UCSD-AML1 (cell line): ENCODE data around the gene EFCAB3.
"Not testable (repeated sequence)": the region's sequence is repeated elsewhere in the genome, so short reads cannot be mapped to it uniquely, and the experiment has no call there.

Experiments
- DNase-seq: peaks from one replicate; lab custom pipeline; 2025; ENCODE audit not compliant: unreplicated experiment; lab: John Stamatoyannopoulos, UW

The EFCAB3 gene

DNA sequence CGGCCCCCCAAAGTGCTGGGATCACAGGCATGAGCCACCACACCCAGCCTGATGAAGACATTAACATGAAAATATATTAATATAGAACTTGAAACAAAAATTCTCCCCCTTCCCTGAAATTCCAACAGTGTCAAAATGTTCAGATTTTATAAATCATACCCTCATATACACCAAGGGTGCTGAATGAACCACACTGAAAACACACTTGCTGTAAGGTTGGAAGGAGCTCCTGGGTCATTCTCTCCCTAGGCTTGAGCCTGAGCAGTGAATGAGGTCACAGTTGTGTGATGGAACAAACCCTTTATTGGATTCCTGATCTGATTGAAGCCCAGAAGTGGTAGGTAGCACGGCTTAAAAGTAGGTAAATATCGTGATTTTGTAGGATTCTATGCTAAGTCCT lies at the start of gene EFCAB3:
TSS of gene EFCAB3 (plus strand) at position 301 of the 400 bp plus-strand sequence. CDS start 2,427 bp downstream, outside the sequence.
- DNase-seq = no peak

DNA sequence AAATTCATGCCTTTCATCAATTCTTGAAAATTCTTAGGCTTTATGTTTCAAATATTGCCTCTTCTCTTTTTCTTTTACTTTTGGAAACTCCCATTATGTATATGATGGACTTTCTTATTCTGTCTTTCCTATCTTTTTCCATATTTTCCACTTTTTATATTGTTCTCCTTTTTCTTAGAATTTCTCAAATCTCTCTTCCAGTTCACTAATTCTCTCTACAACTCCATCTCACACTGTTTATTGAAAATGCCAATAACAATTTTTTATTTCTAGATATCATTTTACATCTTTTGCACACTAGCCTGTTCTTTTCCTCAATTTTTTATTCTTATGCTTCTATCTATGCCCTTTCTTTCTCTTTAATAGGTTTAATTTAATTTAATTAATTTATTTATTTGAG lies 43.8 kb upstream of the EFCAB3 start:
- DNase-seq = no peak

DNA sequence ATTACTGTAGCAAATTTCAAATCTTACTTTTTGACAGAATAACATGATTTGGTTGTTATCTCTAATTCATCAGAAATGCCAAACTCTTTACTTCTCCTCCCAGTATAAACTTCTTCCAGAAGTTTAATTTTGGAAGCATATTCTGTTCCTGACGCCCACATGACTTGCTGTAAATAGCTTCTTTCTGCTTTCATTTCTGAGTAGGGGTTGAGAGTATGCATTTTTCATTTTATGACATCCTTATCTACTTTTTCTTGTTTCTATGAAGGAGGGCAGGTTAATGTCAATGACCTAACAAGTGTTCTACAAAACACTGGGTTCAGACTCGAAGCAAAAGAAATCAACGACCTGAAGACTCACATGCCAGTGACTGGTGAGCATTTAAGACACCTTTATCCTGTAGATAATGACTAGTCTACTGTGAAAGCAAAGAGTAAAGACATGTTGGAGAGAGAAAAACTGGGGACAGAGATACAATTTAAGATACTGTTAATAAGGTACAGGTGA lies 36.5 kb upstream of the EFCAB3 start:
- DNase-seq = no peak

DNA sequence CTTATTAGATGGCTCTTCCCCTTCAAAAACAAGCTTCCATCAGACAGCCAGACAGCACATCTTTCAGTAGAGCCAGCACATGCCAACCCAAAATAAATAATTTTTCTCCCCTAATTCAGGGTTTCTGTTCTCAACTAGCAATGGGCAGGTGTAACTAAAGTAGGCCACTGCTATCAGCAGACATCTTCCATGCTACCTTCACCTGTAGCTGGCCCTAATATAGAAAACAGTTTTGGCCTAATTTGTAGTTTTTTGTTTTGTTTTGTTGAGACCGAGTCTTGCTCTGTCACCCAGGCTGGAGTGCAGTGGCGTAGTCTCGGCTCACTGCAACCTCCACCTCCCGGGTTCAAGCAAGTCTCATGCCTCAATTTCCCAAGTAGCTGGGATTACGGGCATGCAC lies 29.2 kb upstream of the EFCAB3 start:
- DNase-seq = no peak

DNA sequence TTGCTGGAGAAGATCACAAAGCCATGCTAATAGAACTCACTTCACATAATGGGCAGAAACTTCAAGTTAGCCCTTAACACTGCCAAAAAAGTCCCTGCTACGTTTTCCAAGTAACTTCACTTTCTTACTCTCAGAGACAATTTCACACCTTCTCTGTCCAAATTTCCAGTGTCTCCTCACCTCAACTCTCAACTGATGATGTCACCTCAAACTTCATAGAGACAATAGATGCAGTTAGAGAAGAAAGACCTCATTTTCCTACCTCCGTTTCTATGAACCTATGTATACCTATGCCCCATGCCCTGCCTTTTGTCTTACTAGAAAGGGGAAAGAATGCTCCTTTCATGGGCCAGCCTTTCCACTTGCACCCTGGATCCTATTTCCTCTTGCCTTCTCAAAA lies 14.2 kb upstream of the EFCAB3 start:
- no peak for DNase-seq

DNA sequence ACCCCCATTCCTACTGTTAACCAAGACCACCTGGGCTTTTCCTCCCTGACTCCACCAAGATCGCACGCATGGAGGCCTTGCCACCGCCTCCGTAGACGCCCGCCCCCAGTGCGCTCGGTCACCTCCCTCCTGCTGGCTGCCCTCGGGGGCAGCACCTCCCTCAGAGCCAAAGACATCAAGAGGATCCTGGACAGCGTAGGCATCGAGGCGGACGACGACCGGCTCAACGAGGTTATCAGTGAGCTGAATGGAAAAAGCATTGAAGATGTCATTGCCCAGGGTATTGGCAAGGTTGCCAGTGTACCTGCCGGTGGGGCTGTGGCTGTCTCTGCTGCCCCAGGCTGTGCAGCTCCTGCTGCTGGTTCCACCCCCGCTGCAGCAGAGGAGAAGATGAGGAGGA lies 1.2 kb downstream of the EFCAB3 start:
- no peak for DNase-seq

DNA sequence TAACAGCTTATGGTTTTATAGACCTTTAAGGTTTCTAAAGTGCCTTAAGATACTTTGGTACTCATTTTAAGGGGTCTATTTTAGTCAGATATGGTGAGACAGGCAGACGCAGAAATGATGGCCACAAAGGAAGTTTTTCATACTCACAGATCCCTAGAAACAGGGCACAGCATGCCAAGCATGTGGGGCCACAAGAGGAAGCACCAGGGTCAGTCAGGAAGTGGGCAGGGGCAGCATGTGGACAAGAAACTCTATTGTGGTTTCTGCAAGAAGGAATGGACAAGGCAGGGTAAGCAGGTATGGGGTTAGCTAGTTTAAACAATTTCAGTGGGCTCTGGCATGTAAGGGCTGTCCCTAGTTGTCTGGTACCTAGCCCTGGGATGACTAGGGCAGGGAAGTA lies 8.5 kb downstream of the EFCAB3 start:
- peak; percentile 58 for DNase-seq

DNA sequence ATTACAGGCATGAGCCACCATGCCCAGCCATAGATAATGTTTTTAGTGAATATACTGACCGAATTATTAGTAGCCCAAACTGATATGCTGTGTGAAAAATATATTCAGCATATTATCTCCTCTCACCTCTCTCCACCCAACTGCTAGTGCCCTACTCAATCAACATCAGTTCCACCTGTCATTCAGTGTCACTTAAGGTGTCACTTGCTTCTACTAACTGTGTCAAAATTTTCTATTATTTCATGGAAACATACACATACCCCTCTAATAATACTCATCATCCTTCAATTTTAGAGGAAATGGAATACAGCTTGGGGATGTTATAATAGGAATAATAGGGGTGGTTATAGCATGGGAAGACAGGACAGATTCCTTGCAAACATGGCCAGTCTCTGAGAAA lies 12.6 kb downstream of the EFCAB3 start:
- no peak for DNase-seq

DNA sequence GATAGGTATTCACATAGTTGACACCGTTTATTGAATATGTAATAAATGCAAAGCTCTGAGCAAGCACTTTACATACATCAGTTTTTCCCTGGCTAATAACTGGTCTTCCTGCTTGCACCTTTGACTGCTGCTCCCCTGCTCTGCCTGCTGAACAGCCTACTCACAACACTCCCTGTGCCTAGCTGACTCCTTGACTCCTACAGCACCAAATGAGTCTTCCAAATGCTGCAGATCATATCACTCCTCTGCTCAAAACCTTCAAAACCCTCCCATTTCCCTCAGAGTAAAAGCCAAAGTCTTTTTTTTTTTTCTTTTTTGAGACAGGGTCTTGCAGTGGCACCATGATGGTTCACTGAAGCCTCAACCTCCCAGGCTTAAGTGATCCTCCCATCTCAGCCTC lies 18.5 kb downstream of the EFCAB3 start:
- DNase-seq = no peak

DNA sequence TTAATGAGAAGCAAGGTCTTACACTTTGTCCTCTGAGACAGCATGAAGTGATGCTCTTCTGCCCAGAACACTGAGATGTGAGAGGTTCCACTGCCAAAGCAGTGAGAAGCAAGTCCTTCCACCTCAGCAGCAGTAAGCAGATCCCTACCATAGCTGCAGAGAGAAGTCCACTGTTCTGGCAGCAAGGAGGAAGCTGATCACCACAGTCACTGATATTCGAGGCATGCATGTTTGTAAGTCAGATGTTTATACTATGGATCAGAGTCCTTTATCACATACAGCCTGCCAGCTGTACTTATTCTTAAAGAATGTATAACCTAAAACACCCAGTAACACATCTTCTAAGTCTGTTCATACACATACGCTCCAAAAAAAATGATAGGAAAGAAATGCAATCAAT lies 25.1 kb downstream of the EFCAB3 start:
- DNase-seq = no peak

DNA sequence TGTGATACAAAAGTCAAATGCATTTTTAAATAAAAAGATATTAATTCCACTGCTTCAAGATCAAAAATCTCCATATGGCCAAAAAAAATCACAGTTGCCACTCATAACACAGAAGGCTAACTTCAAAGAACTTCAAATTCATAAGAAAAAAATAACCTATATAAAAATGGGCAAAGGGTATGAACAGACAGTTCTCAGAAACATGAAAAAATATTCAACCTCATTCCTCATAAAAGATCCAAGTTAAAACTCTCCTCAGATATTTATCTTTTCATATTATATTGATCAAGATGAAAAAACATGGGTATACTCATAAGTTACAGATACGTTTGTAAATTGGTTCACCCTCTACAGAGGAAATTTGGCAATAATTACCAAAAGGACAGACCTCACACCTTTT lies 32.7 kb downstream of the EFCAB3 start:
- not testable (repeated sequence) for DNase-seq

DNA sequence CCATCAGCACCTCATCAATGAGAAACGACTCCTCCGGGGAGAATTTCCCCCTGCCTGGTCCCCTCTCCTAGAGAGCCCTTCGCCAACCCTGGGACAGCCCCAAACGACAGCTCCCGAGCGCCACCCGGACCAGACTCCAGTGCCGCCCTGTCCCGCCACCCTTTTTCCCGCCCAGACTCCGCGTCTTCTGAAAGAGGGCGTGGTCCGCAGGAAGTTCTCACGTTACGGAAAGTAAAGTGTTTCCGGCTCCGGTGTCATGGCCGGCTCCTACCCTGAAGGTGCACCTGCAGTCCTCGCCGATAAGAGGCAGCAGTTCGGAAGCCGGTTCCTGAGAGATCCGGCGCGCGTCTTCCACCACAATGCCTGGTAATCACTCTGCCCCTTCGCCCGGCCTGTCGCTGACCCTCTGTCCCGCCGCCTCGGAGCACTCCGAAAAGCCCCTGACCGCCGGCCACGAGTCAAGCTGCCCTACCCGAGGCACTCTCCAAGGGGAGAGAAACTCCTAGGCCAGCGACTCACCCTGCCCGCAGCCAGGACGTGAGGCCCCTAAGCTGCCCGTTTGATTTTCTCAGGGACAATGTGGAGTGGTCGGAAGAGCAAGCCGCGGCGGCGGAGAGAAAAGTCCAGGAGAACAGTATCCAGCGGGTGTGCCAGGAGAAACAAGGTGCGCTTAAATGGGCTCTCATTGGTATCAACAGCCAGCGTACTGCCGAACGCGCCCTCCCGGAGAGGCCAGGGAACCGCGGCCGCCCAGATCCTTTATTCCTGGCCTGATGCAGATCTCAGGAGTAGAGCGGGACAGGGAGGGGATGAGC lies 43.5 kb downstream of the EFCAB3 start, which contains the start of gene METTL2A:
TSS of gene METTL2A (plus strand) at position 251 of the 815 bp plus-strand sequence. CDS start at position 257, 6 bp downstream.
- DNase-seq = peak; percentile 85

DNA sequence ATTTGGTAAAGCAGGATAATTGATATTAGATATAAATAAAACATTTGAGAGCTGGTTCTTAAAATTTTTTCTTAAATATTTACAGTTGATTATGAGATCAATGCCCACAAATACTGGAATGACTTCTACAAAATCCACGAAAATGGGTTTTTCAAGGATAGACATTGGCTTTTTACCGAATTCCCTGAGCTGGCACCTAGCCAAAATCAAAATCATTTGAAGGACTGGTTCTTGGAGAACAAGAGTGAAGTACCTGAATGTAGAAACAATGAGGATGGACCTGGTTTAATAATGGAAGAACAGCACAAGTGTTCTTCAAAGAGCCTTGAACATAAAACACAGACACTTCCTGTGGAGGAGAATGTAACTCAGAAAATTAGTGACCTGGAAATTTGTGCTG lies 45.9 kb downstream of the EFCAB3 start:
- not testable (repeated sequence) for DNase-seq

DNA sequence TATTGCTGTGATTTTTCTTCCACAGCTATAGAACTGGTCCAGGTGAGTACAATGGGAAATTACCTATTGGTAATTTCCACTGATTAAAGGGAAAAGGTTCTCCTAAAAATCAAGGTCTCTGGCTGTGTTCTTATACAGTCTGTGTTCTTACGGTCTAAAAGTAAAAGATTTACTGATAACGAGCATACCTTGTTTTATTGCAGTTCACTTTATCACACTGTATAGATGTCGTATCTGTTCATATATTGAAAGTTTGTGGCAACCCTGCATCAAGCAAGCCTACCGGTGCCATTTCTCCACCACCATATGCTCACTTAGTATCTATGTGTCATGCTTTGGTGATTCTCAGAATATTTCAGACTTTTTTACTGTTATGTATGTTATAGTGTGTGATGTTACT lies 54.9 kb downstream of the EFCAB3 start:
- not testable (repeated sequence) for DNase-seq

DNA sequence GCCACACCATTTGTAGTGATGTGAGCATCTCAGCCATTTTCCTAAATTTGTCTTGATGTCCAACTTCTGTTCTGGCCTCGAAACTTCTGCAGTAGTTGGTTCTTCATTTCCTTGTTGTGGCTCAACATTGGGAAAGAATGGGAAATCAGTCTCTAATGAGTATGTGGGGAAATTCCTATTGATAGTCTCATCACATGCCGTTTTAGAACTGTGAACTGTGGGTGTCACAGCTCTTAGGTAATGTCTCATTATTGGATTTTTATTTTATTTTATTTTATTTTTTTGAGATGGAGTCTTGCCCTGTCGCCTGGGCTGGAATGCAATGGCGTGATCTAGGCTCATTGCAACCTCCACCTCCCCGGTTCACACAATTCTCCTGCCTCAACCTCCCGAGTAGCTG lies 60.8 kb downstream of the EFCAB3 start:
- not testable (repeated sequence) for DNase-seq

DNA sequence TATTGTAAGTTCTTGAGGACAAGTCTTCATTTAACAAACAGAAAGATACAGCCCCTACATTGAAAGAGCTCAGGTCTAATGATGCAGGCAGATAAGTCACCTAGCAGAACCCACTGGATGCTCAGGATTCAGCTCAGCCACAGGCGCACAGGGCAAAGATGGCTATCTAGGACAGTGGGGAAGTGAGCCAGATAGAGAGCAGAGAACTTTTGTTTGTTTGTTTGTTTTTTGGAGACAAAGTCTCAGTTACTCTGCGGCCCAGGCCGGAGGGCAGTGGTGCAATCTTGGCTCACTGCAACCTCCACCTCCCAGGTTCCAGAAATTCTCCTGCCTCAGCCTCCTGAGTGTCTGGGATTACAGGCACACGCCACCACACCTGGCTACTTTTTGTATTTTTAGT lies 63.7 kb downstream of the EFCAB3 start:
- DNase-seq = no peak

DNA sequence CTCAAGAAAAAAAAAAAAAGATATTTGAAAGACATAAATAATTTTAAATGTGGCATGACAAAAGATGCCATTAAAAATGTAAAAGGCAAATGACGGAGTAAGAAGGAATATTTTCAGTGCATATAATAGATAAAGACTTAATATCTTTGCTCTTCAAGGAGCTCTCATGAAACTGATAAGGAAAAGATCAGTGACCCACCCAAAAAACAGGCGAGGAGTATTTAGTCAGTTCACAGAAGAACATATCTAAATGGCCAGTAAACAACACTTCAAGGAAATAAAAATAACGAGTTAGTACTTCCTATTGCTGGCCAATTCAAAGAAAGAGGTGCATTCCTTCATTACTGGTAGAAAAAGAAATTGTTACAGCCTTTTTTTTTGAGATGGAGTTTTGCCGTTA lies 65.4 kb downstream of the EFCAB3 start:
- not testable (repeated sequence) for DNase-seq

DNA sequence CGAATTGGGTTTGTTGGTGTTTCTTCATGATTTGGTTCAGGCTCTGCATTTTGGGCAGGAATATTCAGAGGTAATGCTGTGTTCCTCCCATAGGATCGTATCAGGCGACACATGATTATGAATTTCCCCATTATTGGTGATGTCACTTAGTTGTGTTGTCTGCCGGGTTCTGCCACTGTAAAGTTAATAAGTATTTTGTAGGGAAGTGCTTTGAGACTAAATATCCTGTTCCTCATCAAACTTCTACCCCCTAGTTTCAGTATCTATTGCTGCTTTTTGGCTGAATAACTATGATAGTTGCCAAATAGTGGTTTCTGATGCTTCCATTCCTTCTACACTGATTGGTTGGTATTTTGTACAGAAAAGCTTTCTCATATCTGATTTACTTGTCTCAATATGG lies 71.8 kb downstream of the EFCAB3 start:
- DNase-seq = not testable (repeated sequence)

DNA sequence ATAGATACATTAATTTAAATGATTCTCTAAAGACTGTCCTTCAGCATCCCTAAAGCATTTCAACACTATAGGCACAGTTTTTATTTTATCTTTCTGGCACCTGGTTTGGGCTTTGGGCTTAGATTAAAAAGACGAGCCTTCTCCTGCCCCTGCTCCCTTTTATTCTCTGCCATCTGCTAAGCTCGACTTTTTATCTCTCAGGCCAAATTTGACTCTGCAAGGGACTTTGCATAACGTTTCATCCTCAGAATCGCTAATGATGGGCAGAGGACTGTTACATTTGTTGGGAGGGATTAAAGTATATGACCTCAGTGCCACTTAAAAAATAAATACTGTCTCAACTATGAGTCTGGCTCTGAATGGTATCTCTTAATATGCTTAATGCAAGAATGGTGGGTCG lies 72.7 kb downstream of the EFCAB3 start:
- not testable (repeated sequence) for DNase-seq

DNA sequence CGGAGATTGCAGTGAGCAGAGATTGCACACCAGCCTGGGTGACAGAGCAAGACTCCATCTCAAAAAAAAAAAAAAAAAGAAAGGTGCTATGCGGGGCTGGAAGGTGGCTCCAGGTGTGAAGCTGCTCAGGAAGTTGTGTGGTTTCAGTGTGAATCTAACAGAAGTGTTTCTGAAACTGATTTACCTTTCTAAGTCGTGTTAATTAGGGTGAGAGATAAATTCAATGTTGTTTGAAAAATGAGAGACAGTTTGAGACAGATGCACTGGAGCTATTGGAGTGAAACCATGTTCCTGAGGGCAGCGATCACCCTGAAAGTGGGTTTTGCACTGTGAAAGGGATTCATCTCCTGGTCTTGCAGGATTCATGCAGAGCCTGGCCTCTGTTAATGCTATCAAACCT lies 73.3 kb downstream of the EFCAB3 start:
- not testable (repeated sequence) for DNase-seq

DNA sequence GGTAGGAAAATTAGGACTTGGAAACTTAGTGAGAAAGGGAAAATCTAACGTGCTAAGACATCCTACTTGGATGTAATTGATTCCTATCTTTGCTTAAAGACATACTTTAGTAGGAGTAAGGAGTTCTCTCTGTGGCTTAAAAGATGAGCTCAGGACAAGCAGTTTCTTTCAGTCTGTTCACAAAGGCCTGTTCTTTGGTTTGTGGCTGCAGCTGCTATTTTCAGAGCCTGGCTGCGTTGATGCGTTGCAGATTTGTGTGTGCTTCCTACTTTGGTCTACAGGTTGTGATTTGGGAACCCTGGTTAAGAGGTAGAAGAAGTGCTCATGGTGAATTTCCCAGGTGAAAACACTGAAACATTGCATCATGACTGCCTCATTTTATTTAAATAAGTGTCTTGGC lies 73.8 kb downstream of the EFCAB3 start:
- not testable (repeated sequence) for DNase-seq

DNA sequence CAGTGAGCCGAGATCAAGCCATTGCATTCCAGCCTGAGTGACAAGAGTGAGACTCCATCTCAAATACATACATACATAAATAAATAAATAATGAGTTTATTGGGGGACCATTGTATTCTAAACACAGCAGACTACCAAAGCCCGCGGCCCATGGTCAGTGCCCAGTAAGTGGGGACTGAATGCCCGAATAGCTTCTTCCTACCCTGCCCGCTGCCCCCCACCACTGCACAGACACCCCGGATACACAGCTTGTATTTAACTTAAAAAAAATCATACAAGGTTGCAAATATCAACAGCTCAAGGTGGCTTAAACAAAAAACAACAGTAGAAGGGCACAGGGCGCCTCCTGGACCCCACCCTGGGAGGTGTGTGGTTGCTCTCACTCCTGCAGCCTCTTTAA lies 75.7 kb downstream of the EFCAB3 start:
- no peak for DNase-seq

DNA sequence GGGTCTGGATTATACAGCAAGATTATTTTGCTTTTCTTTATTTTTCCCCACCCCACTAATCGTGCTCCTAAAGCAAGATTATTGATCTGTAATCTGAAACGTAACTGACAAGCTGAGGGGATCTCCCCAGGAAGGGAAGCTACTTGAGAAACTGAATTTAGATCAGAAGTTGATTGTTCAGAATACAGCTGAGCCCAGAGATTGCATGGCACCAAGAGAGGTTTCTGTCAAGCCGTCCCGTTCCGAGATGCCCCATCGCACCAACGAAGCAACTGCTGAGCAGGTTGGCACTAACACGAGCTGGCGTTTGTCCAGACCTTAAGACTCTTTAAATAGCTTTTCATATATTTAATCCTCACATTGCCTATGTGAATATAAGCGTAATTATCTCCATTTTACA lies 78.1 kb downstream of the EFCAB3 start:
- DNase-seq = not testable (repeated sequence)
